AG04450 (cell line): ENCODE measurements around the gene TYW1. TPM values are rescaled to one million over a fixed set of nuclear protein-coding genes. Genes with fewer than 3 reads are reported as not detected.
"Not testable (repeated sequence)": the region's sequence is repeated elsewhere in the genome, so short reads cannot be mapped to it uniquely, and the experiment has no call there.

Experiments used
- CTCF ChIA-PET: fragments of 300-600, 350-600 bp; formaldehyde crosslinking; extraction: SDS; loops from one replicate; lab custom pipeline; 2022; ENCODE audit warnings: antibody characterized with exemption, inconsistent platforms; lab: Charles Lee
- POLR2A ChIA-PET: fragments of 350-600 bp; formaldehyde crosslinking; extraction: SDS; loops from one replicate; lab custom pipeline; 2021; ENCODE audit warnings: antibody characterized with exemption, inconsistent platforms; lab: Yijun Ruan, JAX
- DNase-seq: peaks from one replicate; pipeline ENCODE4 v3.0.0-alpha.2; 2011; ENCODE audit warnings: low read depth, low spot score
- H3K27ac ChIP-seq: one replicate; pipeline ENCODE4 v1.5.1; 2012; ENCODE audit warnings: low read depth, low read length, control low read depth
- H3K27me3 ChIP-seq: one replicate; pipeline ENCODE4 v1.6.0; 2012; ENCODE audit warnings: low read length; ENCODE audit not compliant: control insufficient read depth, insufficient read depth
- H3K4me3 ChIP-seq: 2 replicates; pipeline ENCODE4 v1.5.1; 2011; ENCODE audit warnings: mild to moderate bottlenecking, low read depth, low read length, control low read depth
- H3K9me3 ChIP-seq: 2 replicates; pipeline ENCODE4 v1.5.1; 2012; ENCODE audit warnings: low read length; ENCODE audit not compliant: control insufficient read depth, insufficient read depth
- polyA plus RNA-seq: library from polyadenylated mRNA; depleted of rRNA; stranded (reverse); fragments of >200 nt; gene quantifications from 2 replicates; pipeline ENCODE4 v1.2.3, GENCODE V29; 2011

The TYW1 gene
- polyA plus RNA-seq, 1 experiment, result 19.5 TPM

DNA sequence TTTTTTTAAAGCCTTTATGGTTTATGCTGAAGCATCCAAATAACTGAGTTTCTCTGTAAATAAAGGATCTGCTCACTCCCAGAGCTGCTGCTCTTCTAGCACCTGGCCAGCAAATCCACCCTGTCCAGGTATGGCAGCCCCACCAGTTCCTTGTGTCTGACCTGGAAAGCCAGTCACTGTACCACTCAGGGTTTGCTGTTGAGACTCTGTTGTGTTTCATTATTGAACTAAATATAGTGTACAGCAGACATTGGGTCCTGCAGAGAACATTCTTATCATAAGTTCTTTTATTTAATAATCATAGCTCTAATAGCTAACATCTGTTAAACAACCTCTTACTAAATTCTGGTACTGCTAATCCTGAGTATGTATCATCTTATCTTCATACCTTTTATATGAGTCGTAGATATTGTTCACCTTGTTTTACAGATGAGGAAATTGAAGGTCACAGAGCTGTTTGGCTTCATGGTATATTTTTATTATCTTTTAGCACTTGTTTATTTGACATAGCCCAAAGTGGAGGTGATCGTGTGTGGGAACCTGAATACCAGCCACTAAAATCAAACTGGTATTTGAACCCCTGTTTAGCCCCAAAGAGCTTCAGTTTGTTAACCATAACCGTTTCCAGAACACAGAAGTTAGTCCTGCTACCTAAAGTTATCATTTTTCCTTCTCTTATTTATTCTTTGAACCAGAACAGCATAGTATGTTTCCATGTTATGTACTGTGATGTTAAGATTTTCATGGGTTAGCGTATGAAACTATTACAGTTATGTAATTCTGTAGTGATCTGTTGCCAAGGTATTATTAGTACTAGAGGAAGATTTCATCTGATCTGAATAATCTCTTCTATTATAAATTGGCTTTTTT lies 139.2 kb downstream of the TYW1 start:
- POLR2A ChIA-PET, H3K27ac ChIP-seq, H3K27me3 ChIP-seq, H3K9me3 ChIP-seq, H3K4me3 ChIP-seq, DNase-seq: not testable (repeated sequence)
- CTCF ChIA-PET, result interaction anchor here (0.6 kb wide), 1 partner anchor 172 kb away, joined by 5 read pairs; no protein-coding TSS in a partner anchor

- H3K27me3 ChIP-seq, POLR2A ChIA-PET, H3K4me3 ChIP-seq, CTCF ChIA-PET, DNase-seq, H3K9me3 ChIP-seq, H3K27ac ChIP-seq: not testable (repeated sequence)
These were observed 140.9 kb downstream of the TYW1 start for GRCh38 chr7:67137489-67137888.

DNA sequence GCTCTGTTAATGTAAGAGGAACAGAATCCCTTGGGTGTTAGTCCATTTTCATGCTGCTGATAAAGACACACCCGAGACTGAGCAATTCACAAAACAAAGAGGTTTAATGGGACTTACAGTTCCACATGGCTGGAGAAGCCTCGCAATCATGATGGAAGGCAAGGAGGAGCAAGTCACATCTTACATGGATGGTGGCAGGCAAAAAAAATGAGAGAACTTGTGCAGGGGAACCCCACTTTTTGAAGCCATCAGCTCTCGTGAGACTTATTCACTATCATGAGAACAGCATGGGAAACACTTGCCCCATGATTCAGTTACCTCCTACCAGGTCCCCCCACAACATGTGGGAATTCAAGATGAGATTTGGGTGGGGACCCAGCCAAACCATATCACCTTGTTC lies 143.2 kb downstream of the TYW1 start:
- H3K4me3 ChIP-seq, POLR2A ChIA-PET, H3K27ac ChIP-seq, DNase-seq, H3K27me3 ChIP-seq, H3K9me3 ChIP-seq, CTCF ChIA-PET: not testable (repeated sequence)

DNA sequence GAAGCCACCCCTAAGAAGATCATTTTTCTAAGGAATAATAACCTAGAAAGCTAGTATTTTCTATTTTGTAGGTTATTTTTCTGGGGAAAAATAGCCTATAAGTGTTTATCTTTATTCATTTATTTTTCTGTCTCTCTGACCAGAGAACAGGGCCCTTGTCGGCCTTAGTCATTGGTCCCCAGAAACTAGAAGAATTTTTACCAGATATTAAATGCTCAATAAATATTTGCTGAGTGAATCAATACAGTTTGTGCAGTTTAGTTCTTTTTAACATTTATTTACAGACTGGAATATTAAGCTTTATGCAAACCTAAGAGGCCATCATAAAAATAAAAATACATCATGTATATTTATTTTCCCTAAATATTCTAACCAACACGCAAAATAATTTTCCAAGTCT lies 144.4 kb downstream of the TYW1 start:
- POLR2A ChIA-PET, CTCF ChIA-PET: not testable (repeated sequence)

GRCh38 chr7:67143091-67143786 lies 146.6 kb downstream of the TYW1 start:
- H3K27ac ChIP-seq, POLR2A ChIA-PET, H3K4me3 ChIP-seq, H3K27me3 ChIP-seq, DNase-seq, H3K9me3 ChIP-seq, CTCF ChIA-PET: not testable (repeated sequence)

More for the DNA sequence above, 144.4 kb downstream of the TYW1 start:
- DNase-seq, H3K27me3 ChIP-seq, H3K4me3 ChIP-seq, H3K9me3 ChIP-seq, H3K27ac ChIP-seq: not testable (repeated sequence)

- POLR2A ChIA-PET, H3K4me3 ChIP-seq, H3K27me3 ChIP-seq, H3K27ac ChIP-seq, DNase-seq, H3K9me3 ChIP-seq, CTCF ChIA-PET: not testable (repeated sequence)
These were observed 149.1 kb downstream of the TYW1 start for GRCh38 chr7:67145581-67146193.

GRCh38 chr7:67149131-67149530 lies 152.5 kb downstream of the TYW1 start:
- H3K27me3 ChIP-seq, H3K4me3 ChIP-seq, DNase-seq, H3K9me3 ChIP-seq, CTCF ChIA-PET, H3K27ac ChIP-seq, POLR2A ChIA-PET: not testable (repeated sequence)

DNA sequence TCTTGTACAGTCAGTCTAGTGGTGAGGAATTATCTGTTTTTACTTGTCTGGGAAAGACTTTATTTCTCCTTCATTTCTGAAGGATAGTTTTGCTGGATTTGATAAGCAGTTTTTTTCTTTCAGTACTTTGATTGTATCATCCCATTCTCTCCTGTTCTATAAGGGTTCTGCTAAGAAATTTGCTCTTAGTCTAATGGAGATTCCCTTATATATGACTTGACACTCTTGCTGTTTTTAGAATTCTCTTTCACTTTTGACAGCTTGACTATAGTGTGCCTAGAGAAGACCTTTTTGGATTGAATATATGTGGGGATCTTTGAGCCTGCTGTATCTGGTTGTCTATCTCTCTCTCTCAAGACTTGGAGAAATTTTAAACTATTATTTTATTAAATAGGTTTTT lies 157.7 kb downstream of the TYW1 start:
- DNase-seq, H3K27ac ChIP-seq, H3K9me3 ChIP-seq, POLR2A ChIA-PET, H3K27me3 ChIP-seq, H3K4me3 ChIP-seq, CTCF ChIA-PET: not testable (repeated sequence)

- POLR2A ChIA-PET, result not testable (repeated sequence)
These were observed 159.4 kb downstream of the TYW1 start for GRCh38 chr7:67156064-67156463.

GRCh38 chr7:67163285-67163684 lies 166.7 kb downstream of the TYW1 start:
- DNase-seq, POLR2A ChIA-PET, H3K27ac ChIP-seq, H3K27me3 ChIP-seq, H3K9me3 ChIP-seq, H3K4me3 ChIP-seq, CTCF ChIA-PET: not testable (repeated sequence)

More at GRCh38 chr7:67156064-67156463, 159.4 kb downstream of the TYW1 start:
- CTCF ChIA-PET, H3K27ac ChIP-seq, DNase-seq, H3K9me3 ChIP-seq, H3K4me3 ChIP-seq, H3K27me3 ChIP-seq: not testable (repeated sequence)

- CTCF ChIA-PET, H3K27ac ChIP-seq, POLR2A ChIA-PET, H3K9me3 ChIP-seq, H3K27me3 ChIP-seq, DNase-seq, H3K4me3 ChIP-seq: not testable (repeated sequence)
These were observed 174.5 kb downstream of the TYW1 start for GRCh38 chr7:67171151-67171550.
